GM19099 (cell line): ENCODE data around the gene TSPAN9.

Experiments used
- POLR2A ChIP-seq: IDR thresholded peaks from 3 replicates; pipeline ENCODE4 v1.6.1; 2011; ENCODE audit warnings: low read depth; ENCODE audit not compliant: insufficient read length; ENCODE audit errors: extremely low read depth

The TSPAN9 gene

DNA sequence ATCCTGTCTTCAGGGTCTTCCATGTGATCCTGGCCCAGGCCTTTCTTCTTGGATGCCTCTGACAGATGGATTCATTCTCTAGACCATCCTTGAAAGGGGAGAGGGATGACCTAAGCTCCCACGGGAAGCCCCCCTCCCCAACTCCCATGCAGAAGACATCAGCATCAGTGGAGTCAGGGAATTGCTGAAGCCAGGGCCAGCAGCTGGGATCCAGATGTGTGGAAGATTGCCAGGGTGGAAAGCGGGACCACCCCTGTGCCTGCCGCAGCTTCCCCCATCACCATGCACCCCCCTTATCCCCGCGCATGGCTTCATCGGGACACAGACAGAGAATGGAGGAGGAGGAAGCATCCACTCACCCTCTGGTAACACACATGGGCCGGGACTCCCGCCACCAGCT is 230.2 kb downstream of the TSPAN9 start:
- no peak for TF ChIP-seq POLR2A

- TF ChIP-seq POLR2A: no peak
Observed at GRCh38 chr12:3308063-3308462, 230.9 kb downstream of the TSPAN9 start.

DNA sequence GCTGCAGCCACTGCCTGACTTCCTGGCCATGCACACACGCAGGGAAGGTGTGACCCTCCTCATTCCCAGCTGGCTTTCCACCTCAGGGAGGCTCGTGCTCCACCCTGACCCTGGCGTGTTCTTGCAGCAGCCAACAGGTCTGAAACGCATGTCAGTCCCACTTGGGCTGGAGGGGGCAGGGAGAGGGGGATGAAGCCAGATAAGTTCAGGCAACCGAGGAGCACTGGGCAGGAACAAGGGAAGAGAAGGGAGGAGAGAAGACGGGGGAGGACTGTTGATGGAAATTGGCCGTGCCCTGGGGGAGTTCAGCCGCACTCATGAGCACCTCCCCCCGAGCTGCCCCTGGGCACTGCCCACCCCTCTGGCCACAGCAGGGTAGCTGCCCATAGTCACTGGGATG is 231.4 kb downstream of the TSPAN9 start:
- no peak for TF ChIP-seq POLR2A

DNA sequence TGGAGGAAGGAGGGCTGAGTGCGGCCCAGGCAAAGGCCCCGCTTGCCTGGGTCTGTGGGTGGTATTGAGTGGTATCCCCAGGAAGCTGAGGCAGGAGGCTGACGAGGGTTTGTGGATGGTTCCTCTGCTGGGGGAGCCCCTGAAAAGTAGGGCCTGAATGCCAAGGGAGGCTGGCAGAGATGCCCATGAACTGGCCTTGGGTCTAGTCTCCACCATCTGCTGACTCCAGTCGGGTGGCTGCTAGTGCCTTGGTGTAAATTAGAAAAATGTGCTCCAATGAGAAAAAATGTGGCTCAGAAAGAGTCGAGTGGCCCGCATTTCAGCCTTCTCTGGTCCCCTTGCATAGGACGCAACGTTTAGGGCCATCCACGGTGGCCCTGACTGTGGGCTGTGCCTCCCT is 232.6 kb downstream of the TSPAN9 start:
- no peak for TF ChIP-seq POLR2A

GRCh38 chr12:3310271-3311026 is 233.3 kb downstream of the TSPAN9 start:
- TF ChIP-seq POLR2A: no peak

GRCh38 chr12:3311027-3311402 is 233.8 kb downstream of the TSPAN9 start:
- no peak for TF ChIP-seq POLR2A

DNA sequence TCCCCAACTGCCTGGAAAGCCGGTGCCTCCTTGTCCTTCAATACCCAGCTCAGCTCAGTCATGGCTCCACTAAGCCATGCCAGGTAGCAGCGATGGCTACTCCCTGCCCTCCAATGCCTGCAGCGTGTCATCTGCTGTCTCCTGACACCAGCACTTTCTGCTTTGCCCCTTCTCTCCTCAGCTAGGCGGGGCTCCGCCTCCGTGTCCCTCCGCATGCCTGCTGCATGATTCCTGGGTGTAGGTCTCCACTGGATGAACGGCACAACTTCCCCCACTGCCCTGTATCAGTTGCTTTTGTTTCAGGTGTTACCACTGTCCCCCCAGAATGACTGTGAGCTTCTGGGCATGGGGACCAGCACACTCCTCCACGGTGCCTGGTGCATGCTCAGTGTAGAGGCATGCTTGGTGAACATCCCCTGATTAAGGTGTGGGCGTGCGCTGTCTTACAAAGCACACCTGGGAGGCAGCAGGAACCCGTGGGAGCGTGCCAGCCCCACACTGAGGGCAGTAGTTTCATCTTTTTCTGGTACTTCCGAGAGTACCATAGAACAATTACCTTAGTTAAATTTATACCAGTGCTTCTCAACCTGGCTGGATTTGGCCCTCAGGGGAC is 234.4 kb downstream of the TSPAN9 start:
- TF ChIP-seq POLR2A: no peak

GRCh38 chr12:3313066-3313465 is 235.9 kb downstream of the TSPAN9 start:
- TF ChIP-seq POLR2A: no peak

- TF ChIP-seq POLR2A: no peak
Observed at GRCh38 chr12:3313675-3314663, 236.8 kb downstream of the TSPAN9 start.

DNA sequence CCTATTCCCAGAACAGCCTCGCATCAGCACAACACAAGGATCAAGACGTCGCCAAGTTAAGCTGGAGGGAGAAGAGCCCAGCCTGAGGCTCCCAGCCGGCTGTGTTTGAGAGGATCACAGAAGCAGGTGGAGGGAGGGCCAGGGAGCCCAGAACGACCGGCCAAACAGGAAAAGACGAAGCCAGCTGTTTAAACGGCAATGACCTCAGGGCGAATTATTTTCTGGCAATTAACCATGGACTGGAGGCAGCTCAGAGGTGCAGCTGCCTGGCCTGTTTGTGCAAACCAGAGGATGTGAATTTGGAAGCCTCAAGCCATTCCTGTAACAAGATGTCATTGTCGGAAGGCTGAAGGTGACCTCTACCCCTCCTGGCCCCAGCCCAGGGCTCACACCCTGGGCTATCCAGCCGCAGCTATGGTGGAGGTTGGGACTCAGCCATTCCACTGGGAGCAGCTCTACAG is 238.1 kb downstream of the TSPAN9 start:
- no peak for TF ChIP-seq POLR2A

DNA sequence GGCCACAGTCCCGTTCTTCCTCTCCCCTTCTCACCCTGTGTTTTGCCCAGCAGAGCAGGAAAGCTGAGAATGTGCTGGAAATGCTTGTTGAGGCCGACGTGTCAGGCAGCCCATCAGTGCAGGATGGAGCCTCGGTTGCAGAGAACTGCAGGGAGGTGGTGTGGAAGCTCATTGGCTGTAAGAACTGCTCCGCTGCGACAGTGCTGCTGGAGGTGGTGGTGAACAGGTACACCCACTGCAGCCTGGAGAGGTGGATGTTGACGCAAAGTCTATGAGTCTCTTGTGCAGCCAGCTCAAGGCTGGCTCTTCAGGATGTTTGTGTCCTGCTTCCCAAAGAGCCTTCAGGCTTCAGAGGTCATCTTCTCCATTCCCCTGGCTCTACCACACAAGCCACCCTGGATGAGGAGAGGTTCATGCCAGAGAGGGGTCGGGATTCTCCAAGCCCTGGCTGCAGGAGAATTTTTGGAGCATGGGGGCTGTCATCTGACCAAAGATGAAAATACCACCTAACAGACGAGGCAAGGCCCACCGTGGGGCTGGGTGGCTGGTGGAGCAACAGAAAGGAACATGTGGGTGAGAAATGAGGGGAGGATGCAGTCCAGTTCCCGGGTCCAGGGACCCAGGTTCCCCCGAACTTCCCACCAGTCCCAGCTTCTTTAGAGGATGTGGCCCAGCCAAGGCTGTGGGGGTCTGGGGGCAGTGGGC is 239.7 kb downstream of the TSPAN9 start:
- no peak for TF ChIP-seq POLR2A

- no peak for TF ChIP-seq POLR2A
Observed at GRCh38 chr12:3317481-3317815, 240.3 kb downstream of the TSPAN9 start.

GRCh38 chr12:3317841-3318501 is 240.8 kb downstream of the TSPAN9 start:
- TF ChIP-seq POLR2A: no peak

GRCh38 chr12:3319723-3320492 is 242.7 kb downstream of the TSPAN9 start:
- no peak for TF ChIP-seq POLR2A
